Pons (tissue), 1 donor: ENCODE results near the gene CYB561.
A peak's percentile ranks its signal among the peaks of the same experiment; 100 is the strongest.

Experiments used
- DNase-seq: peaks from one replicate; pipeline ENCODE4 v3.0.0-alpha.2; 2016; ENCODE audit warnings: low spot score

The CYB561 gene

DNA sequence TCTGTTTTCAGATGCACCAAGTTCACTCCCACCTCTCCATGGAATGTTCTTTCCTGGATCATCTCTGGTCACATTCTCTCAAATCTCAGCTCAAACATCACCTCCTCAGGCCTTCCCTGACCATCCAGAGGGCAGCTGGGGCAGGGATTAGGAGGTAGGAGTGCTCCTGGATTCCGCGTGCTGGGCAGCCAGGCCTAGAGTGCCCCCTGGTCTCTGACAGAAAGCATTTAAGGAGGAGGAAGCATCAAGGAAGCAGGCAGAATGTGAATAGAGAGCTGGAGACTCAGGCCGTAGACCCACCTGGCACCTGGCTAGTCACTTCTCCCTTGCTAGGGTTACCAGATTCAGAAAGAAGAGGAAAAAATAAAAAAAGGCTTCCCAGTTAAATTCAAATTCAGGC, 2.5 kb upstream of the CYB561 start:
- no peak for DNase-seq

GRCh38 chr17:63447471-63448009, 1.4 kb upstream of the CYB561 start:
- DNase-seq, result no peak

GRCh38 chr17:63446753-63447470, 806 bp upstream of the CYB561 start:
- DNase-seq, result no peak

- DNase-seq, result no peak
These were observed 544 bp downstream of the CYB561 start for GRCh38 chr17:63445571-63445953.

GRCh38 chr17:63445065-63445464, 1.0 kb downstream of the CYB561 start:
- no peak for DNase-seq

GRCh38 chr17:63444457-63444856, 1.6 kb downstream of the CYB561 start:
- no peak for DNase-seq

DNA sequence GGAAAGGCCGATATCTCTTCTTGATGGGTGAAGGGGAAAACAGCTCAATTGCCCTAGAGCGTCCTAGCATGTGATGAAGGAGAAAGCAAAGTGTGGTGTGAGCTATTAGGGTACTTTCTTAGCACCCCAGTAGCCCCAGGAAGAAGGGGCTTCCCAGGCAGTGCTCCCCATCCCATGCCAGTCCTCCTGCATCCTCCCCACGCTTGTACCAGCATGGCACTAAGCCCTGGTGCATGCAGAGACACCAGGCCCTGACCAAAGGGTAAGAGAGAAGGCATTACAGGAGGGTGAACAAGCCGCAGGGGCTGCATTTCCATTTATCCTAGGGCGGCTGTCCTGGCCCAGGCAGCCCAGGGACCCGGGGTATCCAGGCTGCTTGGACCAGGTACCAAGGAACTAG, 3.1 kb downstream of the CYB561 start:
- no peak for DNase-seq

GRCh38 chr17:63442549-63443035, 3.5 kb downstream of the CYB561 start:
- DNase-seq, result no peak

DNA sequence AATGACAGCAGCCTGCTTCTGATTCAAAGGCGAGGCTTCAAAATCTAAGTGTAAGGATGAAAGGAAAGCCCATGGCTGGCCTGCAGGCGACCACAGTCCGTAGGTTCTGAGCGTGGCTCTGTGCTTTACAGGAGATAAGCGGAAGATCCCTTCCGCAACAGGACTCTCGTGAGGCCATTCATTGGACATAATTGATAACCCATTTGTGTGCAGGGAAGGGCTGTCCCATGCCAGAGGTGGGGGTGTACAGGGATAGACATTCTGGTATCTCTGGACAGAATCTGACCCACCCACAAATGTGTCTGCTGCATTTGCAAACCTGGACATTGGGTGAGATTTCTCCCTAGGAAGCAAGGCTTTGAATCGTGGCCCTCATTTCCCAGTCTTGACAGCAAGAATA, 4.0 kb downstream of the CYB561 start:
- no peak for DNase-seq

DNA sequence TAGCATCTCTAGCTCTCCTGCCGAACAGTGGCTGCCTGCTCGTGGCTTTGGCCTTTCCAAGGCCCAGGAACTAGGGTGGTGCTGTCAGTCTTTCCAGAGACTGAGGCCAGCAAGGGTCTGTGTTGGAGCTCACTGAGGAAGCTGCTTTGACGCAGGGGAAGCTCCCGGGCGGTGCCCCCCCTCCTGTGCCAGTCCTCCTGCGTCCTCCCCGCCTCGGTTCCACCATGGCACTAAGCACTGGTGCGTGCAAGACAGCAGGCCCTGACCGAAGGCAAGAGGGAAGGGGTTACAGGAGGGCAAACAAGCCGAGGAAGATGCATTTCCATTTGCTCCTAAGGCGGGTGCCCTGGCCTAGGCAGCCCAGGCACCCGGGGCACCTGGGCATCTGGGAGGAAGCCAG, 4.5 kb downstream of the CYB561 start:
- no peak for DNase-seq

- DNase-seq, result no peak
These were observed 5.3 kb downstream of the CYB561 start for GRCh38 chr17:63440770-63441335.

DNA sequence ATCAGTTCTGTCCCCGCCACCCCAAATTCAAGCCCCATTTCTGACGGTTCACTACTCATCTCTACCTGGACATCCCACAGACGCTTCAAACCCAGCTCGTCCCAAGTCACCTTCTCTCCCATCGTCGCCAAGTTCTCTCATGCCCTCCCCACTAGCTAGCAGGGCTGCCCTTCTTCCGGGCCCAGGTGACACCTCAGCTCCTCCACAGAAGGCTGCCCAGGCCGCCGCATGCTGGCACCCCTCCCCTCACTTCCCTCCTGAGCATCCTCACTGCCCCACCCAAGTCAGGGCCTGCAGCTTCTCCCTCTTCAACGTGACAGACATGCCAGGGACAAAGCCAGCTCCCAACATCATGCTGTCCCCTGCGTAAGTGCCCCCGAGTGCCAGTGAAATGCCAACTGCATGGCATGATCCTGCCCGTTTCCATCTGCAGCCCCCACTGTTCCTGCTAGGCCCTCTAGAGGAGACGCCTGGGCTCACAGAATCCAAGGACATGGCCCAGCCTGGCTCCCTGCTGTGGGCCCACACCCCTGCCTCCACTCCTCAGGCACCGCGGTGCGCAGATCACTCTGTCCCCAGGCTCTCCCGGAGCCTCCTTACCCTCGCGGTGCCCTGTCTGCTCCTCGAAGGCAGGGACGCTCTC, 5.9 kb downstream of the CYB561 start:
- no peak for DNase-seq

GRCh38 chr17:63439687-63440086, 6.4 kb downstream of the CYB561 start:
- DNase-seq, result peak; percentile 38

- no peak for DNase-seq
These were observed 7.7 kb downstream of the CYB561 start for GRCh38 chr17:63438092-63439051.

DNA sequence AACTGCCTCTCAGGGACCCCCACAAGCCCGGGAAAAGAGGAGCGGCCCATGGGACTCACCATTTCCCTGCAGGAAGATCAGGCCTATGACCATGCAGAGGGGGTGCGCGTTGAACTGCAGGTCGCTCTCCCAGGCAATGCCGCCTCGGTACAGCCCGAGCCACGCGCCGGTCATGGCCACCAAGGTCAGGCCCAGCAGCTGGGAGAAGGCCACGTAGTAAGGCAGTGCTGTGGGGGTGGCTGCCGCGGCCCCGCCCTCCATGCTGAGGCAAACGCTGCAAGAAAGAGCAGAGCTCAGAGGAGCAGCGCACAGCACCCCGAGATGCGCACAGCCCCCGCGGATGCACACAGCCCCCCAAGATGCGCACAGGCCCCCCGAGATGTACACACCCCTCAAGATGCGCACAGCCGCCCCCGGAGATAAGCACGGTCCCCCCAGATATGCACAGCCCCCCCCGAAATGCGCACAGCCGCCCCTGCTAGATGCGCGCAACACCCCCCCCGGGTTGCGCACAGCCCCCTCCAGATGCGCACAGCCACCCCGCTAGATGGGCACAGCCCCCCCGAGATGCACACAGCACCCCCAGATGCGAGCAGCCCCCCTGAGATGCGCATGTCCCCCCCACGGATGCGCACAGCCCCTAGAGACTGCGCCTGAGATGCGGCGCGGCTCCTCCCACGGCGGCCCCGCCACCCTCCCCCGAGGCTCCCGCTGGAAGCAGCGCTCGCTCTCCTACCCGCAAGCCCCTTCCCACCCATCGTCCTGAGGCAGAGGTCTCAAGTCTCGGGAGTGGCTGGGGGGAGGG, 8.6 kb downstream of the CYB561 start:
- no peak for DNase-seq

- DNase-seq, result no peak
These were observed 9.5 kb downstream of the CYB561 start for GRCh38 chr17:63436523-63437110.

- DNase-seq, result no peak
These were observed 10.2 kb downstream of the CYB561 start for GRCh38 chr17:63435681-63436522.

GRCh38 chr17:63434951-63435571, 11.0 kb downstream of the CYB561 start:
- peak; percentile 79 for DNase-seq
